OCI-LY1 (cell line): ENCODE measurements around the gene RARA.

Experiments used
- H2AFZ ChIP-seq: fragments of 200-600 bp; sonication (generic), shearing (Covaris generic); 2 replicates; pipeline ENCODE4 v1.6.0; 2014; ENCODE audit warnings: antibody characterized with exemption, mild to moderate bottlenecking, low read length
- H3F3A ChIP-seq: fragments of 200-600 bp; sonication (generic), shearing (Covaris generic); 2 replicates; pipeline ENCODE4 v1.6.0; 2014; ENCODE audit warnings: mild to moderate bottlenecking, antibody characterized with exemption, low read length, moderate library complexity; ENCODE audit not compliant: insufficient read depth
- H3K27ac ChIP-seq: fragments of 200-600 bp; sonication (generic); 2 replicates; pipeline ENCODE4 v1.5.1; 2014; ENCODE audit warnings: low read length, mixed run types, mild to moderate bottlenecking, low read depth; ENCODE audit not compliant: poor library complexity, severe bottlenecking
- H3K27me3 ChIP-seq: fragments of 200-600 bp; sonication (generic); 2 replicates; pipeline ENCODE4 v1.6.0; 2014; ENCODE audit warnings: antibody characterized with exemption, mild to moderate bottlenecking, low read length, moderate library complexity; ENCODE audit not compliant: insufficient read depth
- H3K36me3 ChIP-seq: fragments of 200-600 bp; sonication (generic); 2 replicates; pipeline ENCODE4 v1.6.1; 2014; ENCODE audit warnings: mild to moderate bottlenecking, antibody characterized with exemption, low read length, moderate library complexity, mixed read lengths; ENCODE audit not compliant: insufficient read depth
- H3K4me1 ChIP-seq: fragments of 200-600 bp; sonication (generic); 2 replicates; pipeline ENCODE4 v1.5.1; 2014; ENCODE audit warnings: mild to moderate bottlenecking, low read length, moderate library complexity; ENCODE audit not compliant: insufficient read depth, severe bottlenecking
- H3K4me2 ChIP-seq: fragments of 200-600 bp; sonication (generic), shearing (Covaris generic); 2 replicates; pipeline ENCODE4 v1.6.1; 2014; ENCODE audit warnings: low read length
- H3K4me3 ChIP-seq: fragments of 200-600 bp; sonication (generic); 2 replicates; pipeline ENCODE4 v1.5.1; 2014; ENCODE audit warnings: low read length, low read depth, mild to moderate bottlenecking, mixed read lengths; ENCODE audit not compliant: poor library complexity, severe bottlenecking
- H3K79me2 ChIP-seq: fragments of 200-600 bp; shearing (Covaris generic); 2 replicates; pipeline ENCODE4 v1.6.1; 2016; ENCODE audit warnings: mixed run types, low read length, mixed read lengths; ENCODE audit not compliant: insufficient read depth
- H3K9ac ChIP-seq: fragments of 200-600 bp; sonication (generic), shearing (Covaris generic); 2 replicates; pipeline ENCODE4 v1.6.1; 2014; ENCODE audit warnings: mild to moderate bottlenecking, low read length, mixed read lengths
- H3K9me2 ChIP-seq: fragments of 200-600 bp; sonication (generic), shearing (Covaris generic); 2 replicates; pipeline ENCODE4 v1.6.1; 2014; ENCODE audit warnings: low read depth, mild to moderate bottlenecking, low read length, mixed read lengths
- H3K9me3 ChIP-seq: fragments of 200-600 bp; shearing (Covaris generic); 2 replicates; pipeline ENCODE4 v1.6.1; 2014; ENCODE audit warnings: low read length, mixed read lengths
- H4K20me1 ChIP-seq: fragments of 200-600 bp; sonication (generic), shearing (Covaris generic); 2 replicates; pipeline ENCODE4 v1.6.0; 2016; ENCODE audit warnings: mild to moderate bottlenecking, low read length; ENCODE audit not compliant: insufficient read depth
- EZH2 ChIP-seq: fragments of 200-600 bp; sonication (generic), shearing (Covaris generic); IDR thresholded peaks from 2 replicates; pipeline ENCODE4 v1.8.0; 2017; ENCODE audit warnings: borderline replicate concordance, mixed run types, mild to moderate bottlenecking, antibody characterized with exemption, low read length, moderate library complexity, mixed read lengths
- TF ChIP-seq, protein P1 (sequence below): fragments of 200-600 bp; sonication (generic), shearing (Covaris generic); IDR thresholded peaks from 2 replicates; pipeline ENCODE4 v1.5.1; 2017; ENCODE audit warnings: mild to moderate bottlenecking, antibody characterized with exemption, low read length, moderate library complexity, mixed read lengths

The RARA gene

GRCh38 chr17:40264458-40265185, 44.4 kb upstream of the RARA start:
- H3F3A ChIP-seq = no peaks in the 10 kb centered on the region
- no peaks in the 10 kb centered on the region for H4K20me1 ChIP-seq
- no peaks in the 10 kb centered on the region for H3K9me3 ChIP-seq
- H3K4me3 ChIP-seq = no peak overlapping the region
- H3K9ac ChIP-seq = no peak overlapping the region
- H3K79me2 ChIP-seq = no peaks in the 10 kb centered on the region
- no peak overlapping the region for H2AFZ ChIP-seq
- no peaks in the 10 kb centered on the region for H3K27me3 ChIP-seq
- no peaks in the 10 kb centered on the region for H3K4me1 ChIP-seq
- TF ChIP-seq EZH2 = no peak
- TF ChIP-seq, protein P1, sequence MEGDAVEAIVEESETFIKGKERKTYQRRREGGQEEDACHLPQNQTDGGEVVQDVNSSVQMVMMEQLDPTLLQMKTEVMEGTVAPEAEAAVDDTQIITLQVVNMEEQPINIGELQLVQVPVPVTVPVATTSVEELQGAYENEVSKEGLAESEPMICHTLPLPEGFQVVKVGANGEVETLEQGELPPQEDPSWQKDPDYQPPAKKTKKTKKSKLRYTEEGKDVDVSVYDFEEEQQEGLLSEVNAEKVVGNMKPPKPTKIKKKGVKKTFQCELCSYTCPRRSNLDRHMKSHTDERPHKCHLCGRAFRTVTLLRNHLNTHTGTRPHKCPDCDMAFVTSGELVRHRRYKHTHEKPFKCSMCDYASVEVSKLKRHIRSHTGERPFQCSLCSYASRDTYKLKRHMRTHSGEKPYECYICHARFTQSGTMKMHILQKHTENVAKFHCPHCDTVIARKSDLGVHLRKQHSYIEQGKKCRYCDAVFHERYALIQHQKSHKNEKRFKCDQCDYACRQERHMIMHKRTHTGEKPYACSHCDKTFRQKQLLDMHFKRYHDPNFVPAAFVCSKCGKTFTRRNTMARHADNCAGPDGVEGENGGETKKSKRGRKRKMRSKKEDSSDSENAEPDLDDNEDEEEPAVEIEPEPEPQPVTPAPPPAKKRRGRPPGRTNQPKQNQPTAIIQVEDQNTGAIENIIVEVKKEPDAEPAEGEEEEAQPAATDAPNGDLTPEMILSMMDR = no peak
- no peak overlapping the region for H3K4me2 ChIP-seq
- no peak overlapping the region for H3K27ac ChIP-seq
- no peaks in the 10 kb centered on the region for H3K9me2 ChIP-seq
- H3K36me3 ChIP-seq = peaks cover 42% of the 10 kb centered on the region

DNA sequence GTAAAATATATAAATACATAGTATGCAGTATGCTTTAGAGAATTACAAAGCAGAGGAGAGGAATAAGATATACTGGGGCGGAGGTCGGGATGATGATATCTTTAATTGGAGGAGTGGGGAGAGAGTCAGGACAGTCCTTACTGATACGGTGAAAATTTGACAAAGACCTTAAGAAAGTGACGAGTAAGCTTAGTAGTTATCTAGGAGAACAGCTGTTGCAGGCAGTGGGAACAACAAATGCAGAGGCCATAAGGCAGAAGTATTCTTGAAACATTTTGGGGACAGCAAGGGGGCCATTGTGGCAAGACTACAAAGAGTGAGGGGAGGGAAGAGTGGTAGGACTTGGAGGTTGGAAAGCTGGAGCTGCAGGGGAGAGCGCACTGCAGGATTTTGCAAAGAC, 43.6 kb upstream of the RARA start:
- Histone ChIP-seq H3K27me3 (no peaks in the 10 kb centered on the region), H3K9me3 (no peaks in the 10 kb centered on the region), H3K9me2 (no peaks in the 10 kb centered on the region), H3K4me3 (no peak overlapping the region), H3F3A (no peaks in the 10 kb centered on the region), H3K36me3 (peaks cover 41% of the 10 kb centered on the region), H3K79me2 (no peaks in the 10 kb centered on the region), H3K4me1 (no peaks in the 10 kb centered on the region), H3K27ac (no peak overlapping the region), H4K20me1 (no peaks in the 10 kb centered on the region), H3K9ac (no peak overlapping the region), H2AFZ (no peak overlapping the region), H3K4me2 (no peak overlapping the region)
- TF ChIP-seq EZH2 = no peak
- TF ChIP-seq, protein P1 = no peak

DNA sequence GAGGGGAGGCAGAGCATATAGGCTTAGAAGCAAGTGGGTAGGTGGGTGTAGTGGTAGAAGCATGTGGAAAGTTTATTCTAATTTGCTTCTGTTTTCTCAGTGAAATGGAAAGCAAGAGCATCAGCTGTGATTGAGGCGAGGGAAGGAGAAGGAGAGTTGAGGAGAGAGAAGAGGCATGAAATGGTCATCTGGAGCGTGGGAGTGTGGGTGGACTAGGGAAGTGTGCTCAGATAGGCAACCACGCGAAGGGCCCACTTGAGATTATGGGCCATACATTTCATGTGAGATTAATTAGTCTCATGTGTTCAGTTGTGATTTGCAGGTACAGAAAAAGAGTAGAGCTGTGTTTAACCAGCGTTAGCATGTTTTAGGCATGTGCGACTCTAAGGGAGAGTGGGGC, 42.1 kb upstream of the RARA start:
- H3K27me3 ChIP-seq = no peaks in the 10 kb centered on the region
- H3K27ac ChIP-seq = no peak overlapping the region
- no peak for TF ChIP-seq EZH2
- TF ChIP-seq, protein P1 = no peak
- no peaks in the 10 kb centered on the region for H3K4me1 ChIP-seq
- no peak overlapping the region for H3K4me2 ChIP-seq
- H3K9me2 ChIP-seq = no peaks in the 10 kb centered on the region
- no peaks in the 10 kb centered on the region for H4K20me1 ChIP-seq
- H3F3A ChIP-seq = no peaks in the 10 kb centered on the region
- H2AFZ ChIP-seq = no peak overlapping the region
- H3K36me3 ChIP-seq = peaks cover 38% of the 10 kb centered on the region
- no peak overlapping the region for H3K9ac ChIP-seq
- H3K9me3 ChIP-seq = no peaks in the 10 kb centered on the region
- H3K4me3 ChIP-seq = no peak overlapping the region
- H3K79me2 ChIP-seq = no peaks in the 10 kb centered on the region
